KG1 (cell line): ENCODE data around the gene EFCAB8.
"Not testable (repeated sequence)": the region's sequence is repeated elsewhere in the genome, so short reads cannot be mapped to it uniquely, and the experiment has no call there.

Experiments used
- DNase-seq: peaks from one replicate; lab custom pipeline; 2025; lab: John Stamatoyannopoulos, UW

Gene EFCAB8

GRCh38 chr20:32886652-32887051, 27.9 kb downstream of the EFCAB8 start:
- DNase-seq, result no peak

- no peak for DNase-seq
These were observed 28.8 kb downstream of the EFCAB8 start for GRCh38 chr20:32887492-32887891.

GRCh38 chr20:32888636-32889035, 29.9 kb downstream of the EFCAB8 start:
- no peak for DNase-seq

- DNase-seq, result no peak
These were observed 30.6 kb downstream of the EFCAB8 start for GRCh38 chr20:32889281-32889680.

- DNase-seq, result no peak
These were observed 32.8 kb downstream of the EFCAB8 start for GRCh38 chr20:32891491-32891890.

- DNase-seq, result no peak
These were observed 33.4 kb downstream of the EFCAB8 start for GRCh38 chr20:32891926-32892660.

DNA sequence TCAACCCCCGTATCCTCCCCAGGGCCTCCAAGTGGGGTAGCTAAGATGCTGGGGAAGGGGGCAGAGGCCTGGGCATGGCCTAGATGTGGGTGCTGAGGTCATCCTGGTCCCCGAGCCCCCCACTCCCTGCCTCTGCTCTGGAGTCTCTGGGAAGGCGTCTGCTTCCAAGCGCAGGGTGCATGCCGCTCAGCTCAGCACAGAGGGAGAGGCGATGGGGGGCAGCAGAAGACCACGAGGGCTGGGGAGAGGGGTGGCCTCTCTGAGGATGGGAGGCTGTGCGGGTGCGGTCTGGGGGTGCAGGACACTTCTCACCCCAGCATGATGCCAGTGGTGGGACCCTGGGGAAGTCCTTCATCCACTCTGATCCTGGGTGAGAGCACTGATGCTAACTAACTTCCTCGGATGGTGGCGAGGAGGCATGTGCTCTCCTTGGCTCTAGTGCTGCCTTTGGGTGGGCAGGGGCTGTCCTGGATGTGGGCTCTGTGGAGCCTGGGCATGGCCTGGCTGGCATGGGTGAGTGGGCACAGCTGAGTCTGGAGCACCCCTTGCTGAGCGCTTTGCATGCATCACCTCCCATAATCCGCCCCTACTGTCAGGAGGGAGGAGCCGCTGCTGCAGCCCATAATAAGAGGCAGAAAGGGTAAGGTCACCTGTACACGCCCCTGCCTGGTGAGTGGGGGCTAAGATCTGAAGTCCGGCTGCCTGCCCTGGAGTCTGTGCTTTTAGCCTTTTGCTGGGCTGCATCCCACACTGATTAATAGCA, 34.7 kb downstream of the EFCAB8 start:
- no peak for DNase-seq

GRCh38 chr20:32894026-32894483, 35.3 kb downstream of the EFCAB8 start:
- no peak for DNase-seq

DNA sequence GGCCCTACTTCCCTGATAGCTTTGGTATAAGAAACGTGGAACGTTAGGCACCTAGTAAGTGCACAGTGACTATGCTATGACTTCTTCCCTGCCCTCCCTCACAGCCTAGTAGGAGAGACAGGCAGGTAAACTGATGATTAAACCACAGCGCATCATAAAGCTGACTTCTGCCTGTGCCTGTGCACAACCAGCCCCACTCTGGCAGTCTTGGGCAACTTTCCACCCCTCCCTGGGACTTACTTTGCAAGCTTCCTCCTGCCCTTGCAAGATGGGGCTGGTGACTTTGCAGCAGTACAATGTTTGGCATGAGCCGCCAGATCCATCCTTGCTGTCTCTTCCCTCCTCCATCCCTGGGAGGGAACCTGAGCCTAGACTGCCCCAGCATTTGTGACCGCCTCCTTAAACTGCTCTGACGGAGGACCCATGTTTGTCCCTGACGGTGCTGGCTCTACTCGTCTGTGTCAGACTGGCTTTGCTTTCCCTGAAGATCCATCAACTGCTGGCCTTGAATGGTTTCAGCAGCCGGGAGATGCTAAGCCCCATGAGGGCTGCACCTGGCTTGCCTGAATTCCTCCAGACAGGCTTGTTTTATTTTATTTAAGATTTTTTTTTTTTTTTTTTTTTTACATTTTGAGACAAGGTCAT, 36.1 kb downstream of the EFCAB8 start:
- DNase-seq, result no peak

DNA sequence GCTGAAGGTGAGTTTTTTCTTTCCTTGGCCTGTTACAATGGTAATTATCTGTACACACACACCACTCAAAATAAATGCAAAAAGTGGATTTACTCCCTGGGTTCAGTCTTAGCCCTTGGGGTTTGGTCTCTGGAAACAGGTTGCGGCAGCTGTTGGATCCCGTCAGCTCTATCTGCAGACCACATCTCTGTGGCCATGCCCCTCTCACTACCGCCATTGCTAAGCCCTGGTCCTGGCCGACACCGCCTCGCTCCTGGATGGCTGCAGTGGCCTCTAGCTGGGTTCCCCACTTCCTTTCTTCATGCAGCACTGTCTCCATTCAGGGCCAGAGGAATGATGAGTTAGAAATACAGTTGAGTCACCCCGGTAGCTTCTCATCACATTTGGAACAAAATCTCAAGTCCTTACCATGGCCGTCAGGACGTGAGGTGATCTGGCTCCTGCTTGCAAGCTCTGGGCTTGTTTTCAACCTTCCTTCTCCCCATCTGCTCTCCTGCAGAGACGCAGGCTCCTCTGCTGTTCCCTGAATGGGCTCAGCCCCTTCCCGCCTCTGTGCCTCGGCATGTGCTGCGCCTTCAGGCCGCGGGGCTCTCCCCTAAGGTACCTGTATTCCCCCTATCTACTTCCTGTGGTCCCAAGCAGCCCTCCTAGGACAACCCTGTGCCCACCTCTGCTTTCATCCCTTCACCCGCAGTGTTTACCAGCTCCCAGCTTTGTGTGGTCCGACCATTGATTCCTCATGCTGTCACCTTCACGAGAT, 38.0 kb downstream of the EFCAB8 start:
- DNase-seq, result peak; percentile 24

- DNase-seq, result no peak
These were observed 40.0 kb downstream of the EFCAB8 start for GRCh38 chr20:32898729-32899128.

DNA sequence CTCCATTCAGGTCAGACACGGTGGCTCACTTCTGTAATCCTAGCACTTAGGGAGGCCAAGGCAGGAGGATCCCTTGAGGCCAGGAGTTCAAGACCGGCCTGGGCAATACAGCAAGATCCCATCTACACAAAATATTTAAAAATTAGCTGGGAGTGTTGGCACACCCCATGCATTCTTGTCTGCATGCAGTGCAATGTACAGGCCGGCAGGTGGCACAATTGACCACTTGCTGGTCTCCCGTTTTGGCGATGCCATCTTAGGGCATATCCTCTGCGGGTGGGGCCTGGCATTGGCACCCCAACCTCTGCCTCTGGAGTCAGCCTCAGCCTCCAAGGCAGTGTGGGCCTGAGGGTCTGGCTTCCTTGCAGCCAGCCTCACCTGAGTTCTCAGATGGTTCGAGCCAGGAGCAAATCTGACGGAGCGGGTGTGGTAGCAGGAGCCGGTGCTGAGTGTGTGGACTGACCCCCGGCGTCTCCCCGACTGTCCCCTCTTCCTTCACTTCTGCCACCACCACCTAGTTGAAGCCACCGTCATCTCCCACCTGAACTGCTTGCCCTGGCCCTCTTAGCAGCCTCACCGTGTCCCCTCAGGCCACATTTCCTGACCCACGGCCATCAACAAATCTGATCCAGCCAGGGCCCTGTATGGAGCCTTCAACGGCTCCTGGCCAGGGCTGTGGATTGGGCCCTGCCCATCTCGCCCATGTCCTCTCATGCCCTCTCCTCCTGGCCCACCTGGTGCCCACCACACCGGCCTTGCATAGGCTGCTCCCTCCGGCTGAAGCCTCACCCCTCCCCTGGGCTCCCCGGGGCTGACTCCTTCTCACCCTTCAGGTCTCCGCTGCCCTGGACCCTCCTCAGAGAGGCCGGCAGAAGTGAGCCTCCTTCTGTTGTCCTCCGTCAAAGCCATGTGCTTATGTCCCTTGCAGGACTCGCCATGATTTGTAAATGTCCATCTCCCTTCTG, 44.0 kb downstream of the EFCAB8 start:
- DNase-seq, result peak; percentile 3

- no peak for DNase-seq
These were observed 45.0 kb downstream of the EFCAB8 start for GRCh38 chr20:32903666-32904175.

DNA sequence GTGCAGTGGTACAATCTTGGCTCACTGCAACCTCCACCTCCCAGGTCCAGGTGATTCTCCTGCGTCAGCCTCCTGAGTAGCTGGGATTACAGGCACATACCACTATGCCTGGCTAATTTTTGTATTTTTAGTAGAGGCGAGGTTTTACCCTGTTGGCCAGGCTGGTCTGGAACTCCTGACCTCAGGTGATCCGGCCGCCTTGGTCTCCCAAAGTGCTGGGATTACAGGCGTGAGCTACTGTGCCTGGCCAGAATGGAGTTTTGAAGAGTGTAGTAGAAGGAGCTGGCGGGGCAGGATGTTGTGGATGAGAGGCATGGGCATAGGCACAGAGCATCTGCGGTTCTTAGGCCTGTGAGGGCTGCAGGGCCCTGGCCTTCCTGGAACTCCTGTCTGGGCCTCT, 46.0 kb downstream of the EFCAB8 start:
- not testable (repeated sequence) for DNase-seq

DNA sequence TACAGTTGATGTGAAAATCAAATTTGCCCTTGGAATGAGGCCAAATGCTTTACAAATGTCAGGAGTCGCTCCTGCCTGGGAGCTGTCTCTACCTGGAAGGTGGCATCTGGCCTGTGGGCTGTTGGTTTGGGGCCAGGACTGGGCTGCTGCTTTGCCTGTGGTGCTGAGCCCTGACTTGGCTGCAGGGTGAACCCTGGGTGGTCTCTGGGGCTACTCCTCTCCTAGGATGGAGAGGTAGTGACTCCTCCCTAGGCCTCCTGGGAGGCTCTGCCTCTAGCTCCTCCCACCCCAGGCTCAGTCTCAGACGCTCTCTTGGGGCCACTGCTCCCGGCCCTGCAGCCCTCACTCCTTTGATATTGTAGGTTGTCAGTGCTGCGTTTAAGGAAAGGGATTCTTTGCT, 47.5 kb downstream of the EFCAB8 start:
- DNase-seq, result no peak

DNA sequence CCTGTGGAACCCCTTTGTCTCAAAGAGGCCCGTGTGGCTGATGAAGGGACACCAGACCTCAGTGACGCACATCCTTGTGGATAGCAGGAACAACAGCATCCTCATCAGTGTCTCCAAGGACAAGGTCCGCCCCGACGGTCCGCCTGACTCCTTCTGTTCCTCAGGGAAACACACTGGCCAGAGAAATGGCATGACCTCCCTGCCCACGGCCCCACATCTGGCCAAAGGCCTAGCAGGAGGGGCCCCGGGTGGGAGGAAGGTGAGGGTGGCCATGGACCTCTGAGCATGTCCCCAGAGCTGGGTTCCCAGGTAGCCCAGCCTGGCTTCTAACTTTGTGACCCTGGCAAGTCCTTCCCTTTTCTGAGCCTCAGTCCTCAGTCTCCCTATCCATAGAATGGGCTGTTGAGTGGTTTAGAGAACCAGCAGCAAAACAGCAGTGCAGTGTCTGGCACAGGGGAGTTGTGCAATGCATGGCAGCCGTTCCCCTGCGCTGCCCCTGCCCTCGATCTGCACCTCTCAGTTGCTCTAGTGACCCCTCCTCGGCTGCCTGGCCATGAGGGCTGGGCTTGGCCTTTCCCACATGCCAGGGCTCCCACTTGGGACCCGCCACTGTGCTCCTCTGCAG, 48.3 kb downstream of the EFCAB8 start:
- DNase-seq, result no peak

GRCh38 chr20:32907886-32908285, 49.2 kb downstream of the EFCAB8 start:
- no peak for DNase-seq

GRCh38 chr20:32908334-32909292, 49.9 kb downstream of the EFCAB8 start:
- no peak for DNase-seq

DNA sequence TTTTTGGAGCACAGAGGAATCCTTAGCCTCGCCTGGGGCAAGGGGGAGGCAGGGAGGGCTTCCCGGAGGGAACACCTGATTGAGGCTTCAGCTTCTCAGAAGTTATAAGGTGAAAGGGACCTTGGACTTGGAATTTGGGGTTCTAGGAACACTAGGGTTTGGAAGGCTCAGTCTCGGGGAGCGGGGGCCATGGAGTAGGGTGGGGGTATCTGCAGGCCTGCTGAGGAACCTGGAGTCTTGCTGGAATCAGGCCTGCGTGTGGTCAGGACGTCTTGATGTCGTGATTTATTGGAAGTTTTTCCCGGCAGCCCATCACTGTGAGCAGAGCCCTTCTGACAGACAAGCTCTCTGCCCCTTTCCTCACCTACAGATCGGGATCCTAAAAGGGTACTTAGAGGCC, 50.7 kb downstream of the EFCAB8 start:
- DNase-seq, result no peak
